NCI-H2081 treated with DMSO at 0.1 percent for 48 hours (cell line): Measurements from ENCODE around the gene GNG2.

Experiments used
- DNase-seq: peaks from one replicate; lab custom pipeline; 2025; lab: John Stamatoyannopoulos, UW

GNG2 gene

GRCh38 chr14:51856792-51857296 lies 3.6 kb upstream of the GNG2 start:
- DNase-seq: no peak

GRCh38 chr14:51859131-51859530 lies 1.3 kb upstream of the GNG2 start:
- DNase-seq: no peak

DNA sequence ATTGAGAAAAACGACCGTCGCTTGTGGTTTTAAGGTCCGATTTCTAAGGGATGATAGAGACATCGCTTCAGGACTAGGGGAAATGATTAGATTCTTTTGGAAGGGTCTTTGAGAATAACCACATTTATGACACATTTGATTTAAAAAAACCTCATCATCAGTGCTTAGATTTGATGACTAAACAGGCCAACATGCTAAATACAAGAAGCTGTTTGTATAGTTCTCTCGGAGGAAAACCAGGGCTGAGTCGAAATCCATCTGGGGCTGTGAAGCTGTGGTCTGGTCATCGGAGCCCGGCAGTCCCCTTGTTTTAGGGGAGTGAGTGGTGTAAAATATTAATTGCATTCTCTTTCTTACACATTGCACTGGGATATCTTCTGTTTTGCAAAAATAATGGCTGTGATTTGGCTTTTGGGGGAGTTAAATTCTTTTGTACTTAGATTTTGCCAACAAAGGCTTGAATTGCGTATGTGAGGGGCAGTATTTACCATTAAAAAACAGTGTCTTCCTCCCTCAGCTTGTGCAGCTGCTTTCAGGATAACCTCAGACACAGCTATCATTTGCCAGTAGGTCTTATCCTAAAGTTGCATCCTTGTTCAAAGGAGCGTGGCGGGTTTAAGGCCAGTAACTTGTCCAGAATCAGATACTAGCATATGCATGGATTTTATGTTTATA lies 550 bp downstream of the GNG2 start:
- no peak for DNase-seq

DNA sequence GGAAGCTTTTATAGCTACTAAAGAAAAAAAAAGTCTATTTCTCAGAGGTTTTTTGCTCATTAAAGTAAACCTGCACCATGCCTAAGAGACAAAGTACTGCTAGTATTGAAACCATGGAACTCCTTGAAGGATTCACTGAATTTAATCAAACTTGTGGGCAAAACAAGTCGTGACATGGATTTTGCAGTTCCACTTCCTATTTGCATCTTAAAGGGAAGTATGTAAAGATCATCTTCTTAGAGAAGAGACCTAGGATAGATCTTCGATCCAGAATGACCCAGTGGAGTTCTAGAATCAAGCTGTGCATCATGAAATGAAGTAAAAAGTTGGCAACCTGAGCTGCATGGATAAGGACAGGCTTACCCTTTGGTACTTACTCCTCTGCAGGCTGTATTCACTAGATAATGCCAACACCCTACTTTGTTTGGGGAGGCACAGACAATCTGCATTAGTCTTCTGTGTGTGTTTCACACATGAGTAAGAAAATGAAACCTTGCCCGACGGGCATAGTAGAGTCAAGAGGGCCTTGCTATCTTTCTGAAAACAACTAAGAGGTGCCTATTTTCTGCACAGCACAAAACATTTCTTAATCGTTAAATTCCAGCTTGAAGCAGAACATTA lies 1.9 kb downstream of the GNG2 start:
- DNase-seq: no peak

DNA sequence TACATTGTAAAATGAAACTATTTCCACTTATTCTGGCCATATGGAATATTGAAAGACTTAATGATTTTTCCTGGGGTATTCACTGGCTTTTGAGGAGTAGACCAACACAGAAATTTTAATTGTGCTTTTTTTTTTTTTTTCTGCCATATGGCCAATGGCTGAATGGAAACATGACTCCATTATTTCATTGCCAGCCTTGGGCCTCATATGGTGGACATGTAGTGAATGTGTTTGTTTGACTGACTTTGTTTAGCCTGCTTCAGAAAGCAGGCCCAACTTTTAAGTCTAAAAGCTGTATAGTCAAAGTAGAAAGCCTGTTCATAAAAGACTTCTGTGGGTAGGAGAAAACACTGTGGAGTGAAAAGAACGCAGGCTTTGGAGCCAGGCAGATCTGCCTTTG lies 2.4 kb downstream of the GNG2 start:
- DNase-seq: no peak

- DNase-seq: no peak
Measured at GRCh38 chr14:51865953-51866747, 5.7 kb downstream of the GNG2 start.

- no peak for DNase-seq
Measured at GRCh38 chr14:51867741-51868140, 7.3 kb downstream of the GNG2 start.

DNA sequence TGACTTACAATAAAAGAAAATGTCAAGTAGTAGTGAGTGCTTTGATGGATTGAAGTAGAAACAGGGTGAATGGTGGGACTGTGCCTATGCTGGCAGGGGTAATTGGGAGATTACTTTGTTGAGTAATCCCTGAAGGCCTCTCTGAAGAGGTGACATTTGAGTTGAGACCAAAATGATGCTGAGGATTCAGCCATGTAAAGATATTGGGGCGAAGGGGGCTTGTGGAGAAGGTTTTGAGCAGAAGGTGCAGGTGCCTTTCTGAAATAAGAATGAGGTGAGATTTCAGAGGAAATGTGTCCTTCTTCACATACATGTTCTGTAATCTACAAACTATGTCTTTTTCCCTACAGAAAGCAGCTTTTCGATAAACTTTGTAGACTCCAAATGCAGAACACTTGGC lies 8.0 kb downstream of the GNG2 start:
- DNase-seq: no peak

DNA sequence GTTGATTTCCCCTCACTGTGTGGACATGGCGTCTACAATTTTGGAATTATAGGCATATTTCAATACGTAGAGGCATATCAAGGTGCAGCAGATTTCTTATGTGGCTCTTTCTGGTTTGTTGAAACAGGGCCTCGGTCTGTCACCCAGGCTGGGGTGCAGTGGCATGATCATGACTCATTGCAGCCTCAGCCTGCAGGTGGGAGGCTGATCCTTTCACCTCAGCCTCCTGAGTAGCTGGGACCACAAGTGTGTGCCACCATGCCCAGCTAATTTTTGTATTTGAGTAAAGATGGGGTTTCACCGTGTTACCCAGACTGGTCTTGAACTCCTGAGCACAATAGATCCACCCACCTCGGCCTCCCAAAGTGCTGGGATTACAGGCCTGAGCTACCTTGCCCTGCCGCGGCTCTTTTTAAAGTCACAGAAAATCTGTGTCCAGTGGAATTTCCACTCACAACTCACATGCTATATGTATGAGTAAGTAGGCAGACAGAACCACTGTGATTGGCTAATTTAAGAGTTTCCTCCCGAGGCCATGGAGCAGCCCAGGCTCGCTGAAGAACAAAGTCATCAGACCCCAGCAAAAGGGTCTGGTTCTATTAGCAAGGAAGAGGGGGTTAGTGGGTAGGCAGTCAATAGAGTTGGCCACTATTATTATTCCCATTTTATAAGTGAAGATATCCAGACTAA lies 9.1 kb downstream of the GNG2 start:
- no peak for DNase-seq

DNA sequence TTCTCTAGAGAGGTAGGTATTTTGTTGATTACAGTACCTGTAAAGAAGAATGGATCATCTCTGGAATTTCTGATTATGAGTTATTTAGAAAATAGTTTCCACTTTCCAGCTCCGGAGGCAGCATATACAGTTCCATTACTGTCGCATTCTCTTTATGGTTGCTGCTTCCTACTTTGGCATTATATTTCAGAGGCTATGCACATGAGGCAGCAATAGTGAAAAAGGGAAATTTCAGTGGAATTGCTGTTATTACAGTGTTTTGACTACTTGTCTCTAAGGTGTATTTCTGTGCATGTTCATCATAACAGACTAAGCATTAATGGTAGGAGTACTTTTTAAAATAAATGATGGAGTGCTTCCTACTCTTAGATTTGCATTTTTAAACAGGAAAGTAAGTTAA lies 10.2 kb downstream of the GNG2 start:
- DNase-seq: no peak

- DNase-seq: no peak
Measured at GRCh38 chr14:51871846-51872245, 11.4 kb downstream of the GNG2 start.

GRCh38 chr14:51872396-51872795 lies 12.0 kb downstream of the GNG2 start:
- no peak for DNase-seq

DNA sequence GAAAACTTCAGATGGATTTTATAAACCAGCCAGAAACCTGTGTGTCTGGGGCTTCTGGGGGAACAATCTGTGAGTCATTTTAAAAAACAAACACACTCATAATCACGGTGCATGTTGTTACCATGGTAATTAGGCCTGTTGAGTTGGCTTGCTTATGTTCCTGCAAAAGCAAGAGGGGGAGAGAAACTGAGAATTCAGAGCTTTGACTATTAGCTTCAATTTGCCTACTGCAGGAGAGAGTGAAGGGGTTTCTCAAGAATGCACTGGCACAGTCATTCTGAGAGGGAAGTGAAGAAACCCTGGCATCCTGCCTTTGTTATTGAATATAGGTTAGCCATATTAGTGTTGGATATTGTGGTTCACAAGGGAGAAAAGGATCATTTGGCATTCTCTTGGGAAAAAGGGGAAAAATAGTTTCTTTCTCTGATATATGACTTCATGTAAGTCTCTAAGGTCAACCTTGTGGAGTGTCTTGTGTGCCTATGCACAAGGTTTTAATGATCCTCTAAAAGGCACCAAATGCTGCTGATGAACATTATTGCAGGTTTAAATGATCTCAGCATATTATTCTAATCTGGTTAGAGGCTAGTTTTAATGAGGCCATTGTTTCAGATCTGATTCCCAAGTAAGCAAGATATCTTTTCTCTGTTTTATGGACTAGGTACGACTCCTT lies 12.9 kb downstream of the GNG2 start:
- DNase-seq: peak; percentile 87

DNA sequence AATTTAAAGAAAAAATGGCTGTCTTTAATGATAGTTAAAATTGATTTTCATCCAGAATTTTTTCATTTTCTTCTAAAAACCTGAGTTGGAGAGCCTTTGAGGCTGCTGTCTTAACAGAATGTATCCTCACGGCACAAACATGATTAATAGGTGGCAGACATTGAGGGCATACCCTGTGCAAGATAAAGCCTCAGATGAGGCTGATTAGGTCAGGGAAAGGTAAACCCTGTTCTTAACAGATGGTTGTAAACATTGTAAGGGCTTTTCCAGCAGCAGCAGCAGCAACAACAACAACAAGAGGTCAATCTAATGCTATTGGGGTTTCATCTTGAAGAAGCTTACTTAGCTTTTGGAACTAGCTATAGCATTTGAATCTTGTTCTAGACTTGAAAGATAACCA lies 17.4 kb downstream of the GNG2 start:
- no peak for DNase-seq

GRCh38 chr14:51879170-51879569 lies 18.8 kb downstream of the GNG2 start:
- DNase-seq: no peak

DNA sequence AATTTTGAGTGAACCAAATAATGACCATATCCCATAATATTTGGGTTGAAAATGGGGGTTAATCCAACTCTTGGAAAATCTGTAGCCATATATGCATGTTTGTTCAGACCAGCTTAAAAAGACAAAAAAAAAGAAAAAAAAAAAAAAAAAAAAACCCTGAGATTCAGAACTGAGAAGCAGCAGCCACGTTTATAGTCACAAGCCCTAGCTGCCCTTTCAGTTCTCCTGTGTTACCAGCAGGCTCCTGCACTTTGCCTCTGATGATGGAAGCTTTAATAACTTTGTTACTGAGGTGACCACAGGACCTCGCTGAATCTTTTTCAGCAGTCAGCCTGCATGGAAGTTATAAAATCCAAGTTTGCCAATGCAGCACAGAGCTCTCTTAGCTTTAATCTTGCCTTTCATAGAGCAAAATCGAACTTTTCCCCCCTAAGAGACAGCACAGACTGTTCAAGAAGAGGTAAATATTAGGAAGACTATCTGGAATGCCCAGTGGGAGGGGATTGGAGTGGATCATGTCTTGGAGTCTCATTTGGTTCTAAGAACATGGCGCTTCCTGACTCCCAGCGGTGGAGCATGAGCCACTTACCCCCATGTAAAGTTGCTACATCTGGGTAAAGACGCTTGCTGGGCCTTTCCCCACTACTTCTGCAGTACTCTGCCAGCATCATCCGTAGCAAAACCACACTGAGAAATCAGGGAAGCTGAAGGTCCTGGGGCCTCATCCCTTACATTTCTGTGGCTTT lies 20.6 kb downstream of the GNG2 start:
- no peak for DNase-seq

DNA sequence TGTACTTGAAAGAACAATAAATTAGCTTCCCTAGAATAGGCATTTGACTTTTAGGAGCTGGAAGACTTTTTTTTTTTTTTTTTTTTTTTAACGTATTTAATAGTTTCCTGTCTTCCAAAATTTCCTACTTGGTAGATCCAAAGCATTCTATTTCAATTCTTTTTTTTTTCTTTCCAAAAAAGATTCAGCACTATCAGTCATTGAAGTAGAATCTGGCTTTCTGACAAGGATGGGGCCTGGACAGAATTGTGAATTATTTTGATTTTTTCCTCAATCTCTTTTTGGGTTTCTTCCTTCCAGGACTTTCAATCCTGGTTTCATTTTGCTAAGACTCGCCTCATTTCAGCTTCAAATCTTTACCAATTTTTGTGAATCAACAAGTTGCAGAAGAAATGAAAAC lies 21.2 kb downstream of the GNG2 start:
- DNase-seq: no peak

DNA sequence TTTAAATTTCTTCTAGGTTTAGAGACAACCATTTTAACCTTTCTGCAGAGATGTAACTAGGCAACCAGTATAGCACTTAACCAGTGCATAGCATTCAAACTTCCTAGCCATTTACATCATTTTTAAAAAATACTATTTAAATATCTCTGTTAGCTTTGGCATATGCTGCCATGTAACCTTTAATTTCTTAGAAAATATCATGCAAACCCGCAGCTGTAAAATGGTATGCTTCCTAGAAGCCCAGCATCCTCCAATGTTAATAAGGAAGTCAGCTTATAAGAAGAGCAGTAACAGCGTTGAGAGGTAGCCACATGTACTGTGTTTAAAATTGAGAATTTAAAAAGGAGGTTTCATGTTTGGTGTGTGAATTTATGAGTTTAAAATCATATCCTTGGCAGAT lies 22.8 kb downstream of the GNG2 start:
- DNase-seq: no peak

DNA sequence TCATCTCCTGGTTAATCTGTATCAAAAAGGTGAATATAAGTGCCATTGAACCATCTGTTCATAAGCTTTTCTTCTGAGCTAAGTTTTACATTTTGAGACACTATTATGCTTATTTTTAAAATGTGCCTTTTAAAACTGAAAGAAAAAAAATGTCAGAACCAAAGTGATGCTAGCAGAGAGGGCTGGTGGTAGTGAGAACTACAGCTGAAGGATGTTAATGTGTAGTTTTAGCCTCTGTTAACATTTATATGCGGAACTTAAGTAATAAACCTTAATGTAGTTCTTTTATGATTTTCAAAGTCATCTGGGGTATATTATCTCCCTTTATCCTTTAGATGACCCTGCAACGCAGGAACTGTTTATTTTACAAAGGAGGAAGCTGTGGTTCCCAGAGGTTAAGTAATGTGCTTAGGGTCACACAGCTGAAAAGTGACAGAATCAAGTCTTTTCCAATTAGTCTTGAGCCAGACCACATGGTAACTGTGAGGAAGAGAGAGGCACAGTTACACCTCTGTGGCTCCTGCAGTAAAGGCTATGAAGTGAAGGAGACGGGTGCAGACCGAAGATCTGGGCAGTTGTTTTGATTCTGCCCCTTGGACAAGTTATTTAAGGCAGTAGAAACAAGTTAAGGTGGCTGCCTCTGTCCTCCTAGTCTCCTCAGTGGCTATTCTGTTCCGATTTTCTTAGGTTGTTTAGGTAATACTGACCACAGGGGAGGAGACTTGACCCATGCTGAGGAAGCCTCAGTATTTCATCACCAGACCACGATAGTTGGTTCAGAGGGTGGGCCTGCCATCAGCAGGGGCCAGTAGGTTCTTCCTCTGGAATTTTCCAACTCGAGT lies 23.9 kb downstream of the GNG2 start:
- DNase-seq: no peak

DNA sequence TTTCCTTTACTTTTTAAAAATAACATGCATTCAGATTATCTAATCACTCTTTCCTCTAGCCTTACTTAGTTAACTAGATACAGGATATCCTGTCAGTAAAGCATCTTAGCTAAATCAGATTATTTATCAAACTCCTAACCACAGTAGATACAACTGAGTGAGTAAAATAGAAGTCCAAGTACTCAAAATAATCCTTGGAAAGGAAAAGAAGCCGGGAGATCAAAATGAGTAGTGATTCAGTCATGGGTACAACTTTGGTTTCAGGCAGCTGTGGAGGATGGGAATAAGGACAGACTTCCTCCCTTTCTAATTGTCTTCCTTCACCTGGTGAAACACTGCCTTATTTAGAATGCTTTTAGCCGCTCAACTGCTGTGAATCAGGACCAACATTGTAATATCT lies 29.4 kb downstream of the GNG2 start:
- DNase-seq: peak; percentile 58
